NCI-H2081 treated with DMSO at 0.1 percent for 48 hours (cell line): ENCODE results near the gene FLACC1.
"Not testable (repeated sequence)": the region's sequence is repeated elsewhere in the genome, so short reads cannot be mapped to it uniquely, and the experiment has no call there.

ENCODE experiments used
- DNase-seq: peaks from one replicate; lab custom pipeline; 2025; lab: John Stamatoyannopoulos, UW

FLACC1 gene, protein sequence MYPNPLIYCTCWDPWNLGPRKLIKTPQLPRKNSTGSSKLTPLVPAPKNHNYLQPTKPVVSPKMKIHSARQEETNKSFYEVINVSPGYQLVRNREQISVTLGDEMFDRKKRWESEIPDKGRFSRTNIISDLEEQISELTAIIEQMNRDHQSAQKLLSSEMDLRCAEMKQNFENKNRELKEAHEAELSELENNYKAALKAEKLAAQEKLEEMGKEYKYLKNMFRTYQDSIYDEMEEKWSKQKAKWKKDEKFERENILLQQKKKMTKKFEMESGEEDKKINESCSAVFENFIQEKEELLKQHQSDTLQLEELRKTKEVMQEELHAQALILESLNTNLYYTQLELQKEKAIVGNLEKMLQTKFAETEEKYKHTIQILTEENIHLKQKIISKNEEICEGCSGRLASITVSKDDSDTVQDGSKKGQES

DNA sequence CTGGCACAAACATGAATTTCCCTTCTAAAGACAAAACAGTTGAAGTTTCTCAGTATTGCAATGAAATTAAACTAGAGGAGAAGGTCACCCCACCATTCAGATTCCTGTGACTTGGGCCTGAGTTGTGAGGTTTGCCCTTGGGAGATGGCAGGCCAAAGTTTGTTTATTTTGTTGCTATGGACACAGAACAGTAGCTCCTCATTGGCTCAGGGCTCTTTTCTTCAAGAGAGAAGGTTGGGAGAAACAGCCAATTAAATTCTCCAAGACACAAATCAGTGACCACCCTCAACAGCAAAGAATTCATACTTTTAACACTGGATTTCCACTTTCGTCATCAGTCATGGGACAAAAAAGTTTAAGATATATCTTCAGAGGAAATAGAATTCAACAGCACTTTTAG lies at the start of gene FLACC1:
Gene FLACC1, minus strand, starts transcription at position 125 of the 400 bp plus-strand sequence. CDS start 5,941 bp downstream, outside the sequence.
- DNase-seq: no peak

GRCh38 chr2:201406077-201406662 lies 49.0 kb upstream of the FLACC1 start:
- DNase-seq: no peak

- no peak for DNase-seq
Observed at GRCh38 chr2:201404699-201405280, 47.6 kb upstream of the FLACC1 start.

DNA sequence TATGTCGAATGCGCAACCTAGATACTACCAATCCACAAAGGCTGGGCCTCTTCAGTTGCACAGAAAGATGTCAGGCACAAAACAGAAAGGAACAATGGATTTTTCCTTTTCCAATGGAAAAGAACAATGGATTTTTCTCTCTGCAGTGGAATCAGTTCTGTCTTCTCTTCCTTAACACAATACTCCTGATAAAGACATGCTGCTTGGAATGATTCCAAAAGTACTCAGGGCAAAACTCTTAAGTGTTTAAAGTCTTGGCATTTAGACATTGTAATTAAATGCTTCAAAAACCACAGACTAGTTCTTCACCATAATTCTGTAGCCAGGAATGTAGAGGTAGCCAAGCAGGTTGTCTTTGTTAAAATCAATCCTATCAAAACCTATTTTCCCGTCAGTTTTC lies 46.7 kb upstream of the FLACC1 start:
- DNase-seq: no peak

DNA sequence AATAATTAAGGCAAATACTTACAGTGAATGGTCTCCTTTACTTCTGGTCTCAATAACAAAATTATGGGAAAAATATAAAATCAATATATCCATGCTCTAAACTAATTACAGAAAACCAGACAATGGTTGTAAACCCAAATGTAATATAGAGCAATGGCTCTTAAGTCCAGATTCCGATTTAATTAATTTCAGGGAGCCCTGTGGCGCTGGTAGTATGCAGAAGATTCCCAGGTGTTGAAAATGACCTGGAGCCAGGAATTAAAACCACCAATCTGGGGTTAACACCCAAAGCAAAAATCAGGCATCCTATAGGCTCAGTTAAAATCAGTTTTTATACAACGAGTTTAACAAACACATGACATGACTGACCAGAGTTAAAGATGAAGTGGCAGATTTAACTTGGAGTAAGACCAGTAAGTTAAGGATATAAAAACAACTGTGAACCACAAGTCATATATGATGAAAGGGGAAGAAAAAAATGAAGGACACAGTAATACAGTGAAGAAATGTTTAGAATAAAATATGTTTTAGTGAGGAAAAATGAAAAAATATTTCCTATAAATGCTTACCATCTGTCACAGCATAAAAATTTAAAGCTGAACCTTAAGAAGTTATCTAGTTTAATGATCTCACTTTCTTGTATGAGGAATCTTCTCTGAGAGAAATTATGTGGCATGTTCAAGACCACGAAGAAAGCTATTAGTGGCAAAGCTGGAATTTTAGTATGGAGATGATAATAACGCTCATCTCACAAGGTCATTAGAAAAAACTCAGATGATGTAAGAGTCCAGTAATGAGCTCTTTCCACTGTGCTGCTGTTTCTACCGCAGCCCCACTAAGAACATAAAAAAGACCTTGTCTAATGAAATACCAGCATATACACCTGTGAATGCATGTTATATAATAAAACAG lies 45.8 kb upstream of the FLACC1 start:
- no peak for DNase-seq

DNA sequence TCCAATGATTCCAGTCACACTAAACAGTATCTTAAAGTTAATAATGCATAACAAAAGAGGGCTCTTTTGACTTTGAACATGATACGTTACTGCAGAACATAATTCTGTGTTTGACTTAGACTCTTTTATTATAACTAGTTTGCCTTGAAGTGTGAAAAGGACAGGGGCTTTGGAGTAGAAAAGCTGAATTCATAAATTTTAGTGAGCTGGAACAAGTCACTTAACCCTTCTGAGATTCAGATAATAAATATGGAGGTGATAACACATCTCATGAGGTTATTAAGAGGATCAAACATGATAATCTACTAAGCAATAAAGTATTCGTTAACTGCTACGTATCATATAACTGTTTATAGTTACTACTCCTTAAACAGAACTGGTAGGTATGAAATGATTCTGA lies 44.7 kb upstream of the FLACC1 start:
- no peak for DNase-seq

GRCh38 chr2:201396595-201396994 lies 39.5 kb upstream of the FLACC1 start:
- no peak for DNase-seq

DNA sequence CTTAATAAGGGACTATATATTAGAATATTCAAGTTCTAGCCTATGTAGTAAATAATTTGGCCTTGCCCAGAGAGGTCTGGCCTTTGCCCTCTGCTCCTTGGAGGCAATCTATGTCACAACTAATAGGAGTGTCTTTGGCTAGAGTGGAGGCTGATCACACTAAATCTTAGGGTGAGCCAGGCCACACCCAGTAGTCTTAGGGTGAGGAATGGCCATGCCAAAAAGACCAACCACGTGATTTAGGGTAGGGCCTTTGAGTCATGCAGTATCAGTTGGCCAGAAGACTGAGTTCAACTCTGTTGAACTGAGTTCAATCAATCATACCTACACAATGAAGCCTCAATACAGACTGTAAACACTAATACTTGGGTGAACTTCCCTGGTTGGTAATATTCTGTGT lies 26.0 kb upstream of the FLACC1 start:
- DNase-seq: no peak

DNA sequence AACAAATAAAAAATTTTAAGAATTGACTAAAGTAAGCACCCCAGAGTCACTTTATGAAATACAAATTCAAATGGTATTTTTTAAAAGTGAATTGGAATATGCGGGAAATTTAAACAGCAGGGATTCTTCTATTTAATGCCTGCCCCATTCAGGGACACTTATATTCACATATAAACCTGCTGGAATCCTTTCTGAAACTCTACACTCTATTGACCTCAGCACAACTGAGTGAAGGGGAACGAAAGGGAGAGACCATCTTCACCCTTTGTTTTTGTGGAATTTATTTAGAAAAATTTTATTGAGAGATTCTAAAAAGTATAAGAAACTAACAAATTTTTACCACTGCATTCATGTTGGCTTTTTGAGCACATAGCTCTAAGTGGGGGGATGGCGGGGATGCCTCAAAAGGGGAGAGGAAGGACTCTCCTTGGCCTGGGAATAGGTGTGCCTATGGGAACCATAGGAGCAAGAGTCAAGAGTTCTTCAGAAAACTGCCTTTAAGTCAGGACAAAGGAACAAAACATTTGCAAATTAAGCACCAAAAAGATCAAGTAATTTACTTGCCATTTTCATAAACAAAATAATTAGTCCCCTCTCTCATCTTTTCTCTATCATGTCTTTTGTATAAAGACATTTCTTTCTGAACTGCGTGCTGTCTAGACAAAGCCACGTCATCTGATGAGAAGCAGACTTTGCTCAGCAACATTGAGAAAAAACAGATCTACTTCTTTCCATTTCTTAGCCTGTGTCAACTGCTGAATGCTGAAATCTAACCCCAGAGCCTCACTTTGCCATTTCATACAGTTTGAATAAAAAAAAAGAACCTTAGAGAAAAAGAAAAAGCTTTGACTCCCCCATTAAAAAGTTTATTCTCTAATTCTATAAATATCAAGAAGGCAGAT lies 21.6 kb upstream of the FLACC1 start:
- DNase-seq: no peak

- DNase-seq: no peak
Observed at GRCh38 chr2:201377218-201377617, 20.1 kb upstream of the FLACC1 start.

- DNase-seq: no peak
Observed at GRCh38 chr2:201369775-201370174, 12.6 kb upstream of the FLACC1 start.

GRCh38 chr2:201369318-201369717 lies 12.2 kb upstream of the FLACC1 start:
- DNase-seq: not testable (repeated sequence)

GRCh38 chr2:201366146-201366545 lies 9.0 kb upstream of the FLACC1 start:
- no peak for DNase-seq

DNA sequence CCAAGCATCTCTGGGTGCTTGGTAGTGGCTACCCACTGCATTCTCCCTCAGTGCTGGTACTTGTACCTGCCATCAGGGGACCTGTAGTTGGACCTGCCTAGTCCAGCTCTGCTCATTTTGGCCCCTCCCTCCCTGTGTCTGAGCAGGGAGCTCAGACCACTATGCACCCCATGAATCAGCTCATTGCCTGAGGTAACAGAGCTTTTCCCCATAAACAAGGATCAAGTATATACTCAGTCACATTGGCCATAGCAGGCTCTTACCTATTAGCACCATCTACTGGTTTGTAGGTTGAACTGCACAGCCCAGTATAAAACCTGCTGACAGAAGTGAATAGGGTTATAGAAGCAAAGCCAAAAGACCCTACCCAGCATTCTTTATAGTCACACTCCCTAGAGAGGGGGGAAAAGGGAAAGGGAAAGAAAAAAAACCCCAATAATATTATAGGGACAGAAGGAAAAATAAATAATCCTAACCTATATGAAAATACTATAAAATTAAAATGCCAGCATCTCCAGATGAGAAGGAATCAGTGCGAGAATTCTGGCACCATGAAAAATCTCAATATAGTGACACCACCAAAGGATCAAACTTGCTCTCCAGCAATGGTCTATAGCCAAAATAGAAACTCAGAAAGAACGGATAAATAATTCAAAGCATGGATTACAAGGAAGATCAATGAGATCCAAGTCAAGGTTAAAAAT lies 6.9 kb upstream of the FLACC1 start:
- DNase-seq: no peak

DNA sequence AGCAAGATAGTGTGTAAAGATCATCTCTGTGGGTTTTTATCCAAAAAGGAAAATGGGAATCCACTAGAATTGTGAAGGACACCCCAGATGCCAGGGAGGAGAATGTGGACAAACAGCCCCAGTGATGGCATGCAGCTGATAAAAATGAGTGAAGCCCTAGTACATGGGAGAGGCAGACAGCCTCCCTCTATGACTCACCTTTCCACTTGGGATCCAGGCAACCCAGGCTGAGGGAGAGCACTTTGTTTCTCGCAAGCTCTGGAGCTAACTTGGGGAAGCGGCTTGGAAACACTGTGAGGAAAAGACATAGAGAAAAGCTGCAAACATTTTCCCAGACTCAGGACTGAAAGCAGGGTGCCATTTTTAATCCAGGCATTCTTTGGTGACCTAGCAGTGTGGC lies 5.3 kb upstream of the FLACC1 start:
- no peak for DNase-seq

- no peak for DNase-seq
Observed at GRCh38 chr2:201361078-201361733, 4.1 kb upstream of the FLACC1 start.

DNA sequence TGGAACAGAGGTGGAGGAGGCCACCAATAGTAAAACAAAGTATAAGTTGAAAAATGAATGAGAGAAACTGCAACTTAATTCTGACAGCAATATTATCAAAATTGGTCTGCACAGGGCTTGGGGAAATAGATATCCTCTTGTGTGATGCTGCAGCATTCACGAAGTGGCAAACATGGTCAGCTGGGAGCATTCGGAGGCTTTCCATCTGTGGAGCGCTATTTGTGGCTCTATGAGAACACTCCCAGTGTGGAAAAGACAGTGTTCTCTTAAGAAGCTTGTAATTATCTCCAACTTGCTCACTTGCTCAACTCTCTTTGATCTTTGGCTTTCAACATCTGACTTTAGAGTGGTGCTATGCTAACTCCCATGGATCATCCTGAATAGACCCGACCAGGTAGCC lies 3.1 kb upstream of the FLACC1 start:
- DNase-seq: no peak

GRCh38 chr2:201358684-201359083 lies 1.5 kb upstream of the FLACC1 start:
- DNase-seq: no peak

GRCh38 chr2:201353116-201353515 lies 4.0 kb downstream of the FLACC1 start:
- no peak for DNase-seq

DNA sequence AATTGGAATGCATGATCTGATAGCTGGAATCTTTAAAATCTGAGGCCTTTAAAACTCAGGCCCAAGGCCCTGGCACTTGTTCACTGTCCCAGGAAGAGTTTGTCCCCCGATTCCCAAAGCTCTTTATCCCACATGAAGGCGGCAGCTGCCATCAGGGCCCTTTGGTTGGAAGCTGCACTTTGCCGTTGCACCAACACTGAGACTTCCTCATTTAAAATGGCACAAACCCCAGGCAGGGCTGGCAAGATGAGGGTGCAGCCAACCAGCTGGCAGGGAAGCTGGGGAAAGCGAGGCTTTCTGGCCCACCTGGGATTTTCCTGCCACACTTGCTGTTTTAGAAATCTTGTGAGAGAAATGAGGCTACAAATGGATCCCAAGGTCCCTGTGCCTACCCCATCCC lies 6.3 kb downstream of the FLACC1 start:
- DNase-seq: no peak
